ENCODE results near the gene USP2. TPM values are rescaled to one million over a fixed set of nuclear protein-coding genes. Genes with fewer than 3 reads are reported as not detected.

Gene USP2
- total and polyA plus RNA-seq, 4 donors = 1.7 to 6.5 (median 3.5) TPM

- Histone ChIP-seq H3K27ac (ENCODE audit: low read depth in 1 of 2, low read length in 1 of 2) (no peak overlapping the region), H3K9ac (ENCODE audit: insufficient read depth in 1 of 2, low read length in 2 of 2) (no peak overlapping the region), H3K4me1 (ENCODE audit: control insufficient read depth in 5 of 5, insufficient read depth in 5 of 5, low read length in 5 of 5) (peaks cover 0 to 14% (median 3%) of the 10 kb centered on the region in 5 donors), H3K36me3 (ENCODE audit: control insufficient read depth in 4 of 4, insufficient read depth in 4 of 4, low read length in 4 of 4) (no peaks in the 10 kb centered on the region), H3K9me3 (ENCODE audit: control insufficient read depth in 4 of 4, insufficient read depth in 3 of 4, low read length in 3 of 4) (no peaks in the 10 kb centered on the region), H3K4me3 (no peak overlapping the region), H3K27me3 (ENCODE audit: control insufficient read depth in 3 of 3, insufficient read depth in 3 of 3, low read length in 2 of 3) (peaks cover 3 to 24% (median 19%) of the 10 kb centered on the region in 3 donors)
- 89 to 94% methylated on average over 8 of the region's 8 CpGs for WGBS, 2 donors
- DNase-seq (no peak), ATAC-seq (ENCODE audit: insufficient read depth, low FRiP score) (no peak)
- TF ChIP-seq CTCF (IDR thresholded peaks at IDR 0.05; ENCODE audit: control extremely low read depth, extremely low read depth) = no peak
Observed at GRCh38 chr11:119420631-119421030, 39.1 kb upstream of the USP2 start.

GRCh38 chr11:119419834-119420492 is 38.5 kb upstream of the USP2 start:
- peaks cover 0 to 14% (median 3%) of the 10 kb centered on the region in 5 donors for H3K4me1 ChIP-seq (ENCODE audit: control insufficient read depth in 5 of 5, insufficient read depth in 5 of 5, low read length in 5 of 5)
- no peak for DNase-seq
- no peaks in the 10 kb centered on the region for H3K9me3 ChIP-seq (ENCODE audit: control insufficient read depth in 4 of 4, insufficient read depth in 3 of 4, low read length in 3 of 4)
- peaks cover 3 to 24% (median 19%) of the 10 kb centered on the region in 3 donors for H3K27me3 ChIP-seq (ENCODE audit: control insufficient read depth in 3 of 3, insufficient read depth in 3 of 3, low read length in 2 of 3)
- no peak for TF ChIP-seq CTCF (IDR thresholded peaks at IDR 0.05; ENCODE audit: control extremely low read depth, extremely low read depth)
- no peak overlapping the region for H3K9ac ChIP-seq (ENCODE audit: insufficient read depth in 1 of 2, low read length in 2 of 2)
- H3K4me3 ChIP-seq = no peak overlapping the region
- no peak for ATAC-seq (ENCODE audit: insufficient read depth, low FRiP score)
- H3K36me3 ChIP-seq (ENCODE audit: control insufficient read depth in 4 of 4, insufficient read depth in 4 of 4, low read length in 4 of 4) = no peaks in the 10 kb centered on the region
- 86 to 92% methylated on average over 18 of the region's 18 CpGs for WGBS, 2 donors
- no peak overlapping the region for H3K27ac ChIP-seq (ENCODE audit: low read depth in 1 of 2, low read length in 1 of 2)

GRCh38 chr11:119419246-119419645 is 37.8 kb upstream of the USP2 start:
- peaks cover 0 to 14% (median 3%) of the 10 kb centered on the region in 5 donors for H3K4me1 ChIP-seq (ENCODE audit: control insufficient read depth in 5 of 5, insufficient read depth in 5 of 5, low read length in 5 of 5)
- no peak for TF ChIP-seq CTCF (IDR thresholded peaks at IDR 0.05; ENCODE audit: control extremely low read depth, extremely low read depth)
- ATAC-seq (ENCODE audit: insufficient read depth, low FRiP score) = no peak
- no peak for DNase-seq
- WGBS, 2 donors = 89 to 96% methylated on average over 5 of the region's 5 CpGs
- no peaks in the 10 kb centered on the region for H3K9me3 ChIP-seq (ENCODE audit: control insufficient read depth in 4 of 4, insufficient read depth in 3 of 4, low read length in 3 of 4)
- H3K36me3 ChIP-seq (ENCODE audit: control insufficient read depth in 4 of 4, insufficient read depth in 4 of 4, low read length in 4 of 4) = no peaks in the 10 kb centered on the region
- H3K27me3 ChIP-seq (ENCODE audit: control insufficient read depth in 3 of 3, insufficient read depth in 3 of 3, low read length in 2 of 3) = peaks cover 0 to 24% (median 19%) of the 10 kb centered on the region in 3 donors
- H3K9ac ChIP-seq (ENCODE audit: insufficient read depth in 1 of 2, low read length in 2 of 2) = no peak overlapping the region
- no peak overlapping the region for H3K4me3 ChIP-seq
- no peak overlapping the region for H3K27ac ChIP-seq (ENCODE audit: low read depth in 1 of 2, low read length in 1 of 2)

Data from lung (tissue), 12 donors.